ENCODE measurements around the gene ACTN4. TPM values are rescaled to one million over a fixed set of nuclear protein-coding genes. Genes with fewer than 3 reads are reported as not detected.

The ACTN4 gene
- total RNA-seq, 1 donor from 2014 or later = 975 TPM

GRCh38 chr19:38658462-38659306 is 11.2 kb downstream of the ACTN4 start:
- peaks cover 68% of the 10 kb centered on the region for H3K4me1 Mint-ChIP-seq (ENCODE audit: low read depth, unreplicated experiment)
- H3K36me3 Mint-ChIP-seq (ENCODE audit: unreplicated experiment) = no peaks in the 10 kb centered on the region
- DNase-seq = no peak
- peaks cover 2% of the 10 kb centered on the region for H3K27me3 Mint-ChIP-seq (ENCODE audit: unreplicated experiment)
- H3K9me3 Mint-ChIP-seq (ENCODE audit: unreplicated experiment) = peaks cover 5% of the 10 kb centered on the region
- H3K27ac Mint-ChIP-seq (ENCODE audit: unreplicated experiment) = peak overlapping the region; percentile 24
- peak overlapping the region; percentile 48 for H3K4me3 Mint-ChIP-seq (ENCODE audit: unreplicated experiment)
- no peak for TF ChIP-seq CTCF (IDR thresholded peaks at IDR 0.05; ENCODE audit: partially characterized antibody, unreplicated experiment)

GRCh38 chr19:38660724-38661123 is 13.3 kb downstream of the ACTN4 start:
- peak overlapping the region; percentile 46 for H3K4me3 Mint-ChIP-seq (ENCODE audit: unreplicated experiment)
- peaks cover 67% of the 10 kb centered on the region for H3K4me1 Mint-ChIP-seq (ENCODE audit: low read depth, unreplicated experiment)
- no peaks in the 10 kb centered on the region for H3K36me3 Mint-ChIP-seq (ENCODE audit: unreplicated experiment)
- no peak for DNase-seq
- peak overlapping the region; percentile 70 for H3K27ac Mint-ChIP-seq (ENCODE audit: unreplicated experiment)
- no peak for TF ChIP-seq CTCF (IDR thresholded peaks at IDR 0.05; ENCODE audit: partially characterized antibody, unreplicated experiment)
- H3K9me3 Mint-ChIP-seq (ENCODE audit: unreplicated experiment) = peaks cover 6% of the 10 kb centered on the region
- peaks cover 3% of the 10 kb centered on the region for H3K27me3 Mint-ChIP-seq (ENCODE audit: unreplicated experiment)

GRCh38 chr19:38661136-38661535 is 13.7 kb downstream of the ACTN4 start:
- peaks cover 67% of the 10 kb centered on the region for H3K4me1 Mint-ChIP-seq (ENCODE audit: low read depth, unreplicated experiment)
- H3K27me3 Mint-ChIP-seq (ENCODE audit: unreplicated experiment) = peaks cover 5% of the 10 kb centered on the region
- H3K36me3 Mint-ChIP-seq (ENCODE audit: unreplicated experiment) = no peaks in the 10 kb centered on the region
- no peak for DNase-seq
- H3K27ac Mint-ChIP-seq (ENCODE audit: unreplicated experiment) = peak overlapping the region; percentile 70
- H3K4me3 Mint-ChIP-seq (ENCODE audit: unreplicated experiment) = no peak overlapping the region
- no peak for TF ChIP-seq CTCF (IDR thresholded peaks at IDR 0.05; ENCODE audit: partially characterized antibody, unreplicated experiment)
- H3K9me3 Mint-ChIP-seq (ENCODE audit: unreplicated experiment) = peaks cover 6% of the 10 kb centered on the region

GRCh38 chr19:38661996-38662395 is 14.5 kb downstream of the ACTN4 start:
- peak overlapping the region; percentile 62 for H3K27ac Mint-ChIP-seq (ENCODE audit: unreplicated experiment)
- H3K36me3 Mint-ChIP-seq (ENCODE audit: unreplicated experiment) = no peaks in the 10 kb centered on the region
- DNase-seq = no peak
- peak overlapping the region; percentile 64 for H3K4me3 Mint-ChIP-seq (ENCODE audit: unreplicated experiment)
- peaks cover 9% of the 10 kb centered on the region for H3K27me3 Mint-ChIP-seq (ENCODE audit: unreplicated experiment)
- TF ChIP-seq CTCF (IDR thresholded peaks at IDR 0.05; ENCODE audit: partially characterized antibody, unreplicated experiment) = no peak
- H3K4me1 Mint-ChIP-seq (ENCODE audit: low read depth, unreplicated experiment) = peaks cover 68% of the 10 kb centered on the region
- peaks cover 8% of the 10 kb centered on the region for H3K9me3 Mint-ChIP-seq (ENCODE audit: unreplicated experiment)

GRCh38 chr19:38662537-38663155 is 15.2 kb downstream of the ACTN4 start:
- peak overlapping the region; percentile 76 for H3K4me3 Mint-ChIP-seq (ENCODE audit: unreplicated experiment)
- peaks cover 12% of the 10 kb centered on the region for H3K27me3 Mint-ChIP-seq (ENCODE audit: unreplicated experiment)
- H3K27ac Mint-ChIP-seq (ENCODE audit: unreplicated experiment) = peak overlapping the region; percentile 62
- no peaks in the 10 kb centered on the region for H3K36me3 Mint-ChIP-seq (ENCODE audit: unreplicated experiment)
- peaks cover 71% of the 10 kb centered on the region for H3K4me1 Mint-ChIP-seq (ENCODE audit: low read depth, unreplicated experiment)
- H3K9me3 Mint-ChIP-seq (ENCODE audit: unreplicated experiment) = peaks cover 10% of the 10 kb centered on the region
- no peak for DNase-seq
- no peak for TF ChIP-seq CTCF (IDR thresholded peaks at IDR 0.05; ENCODE audit: partially characterized antibody, unreplicated experiment)
